ENCODE results near the gene RAB11A. TPM values are rescaled to one million over a fixed set of nuclear protein-coding genes. Genes with fewer than 3 reads are reported as not detected.

RAB11A gene
- total RNA-seq, 2 donors from 2014 or later, result 233 to 295 TPM

DNA sequence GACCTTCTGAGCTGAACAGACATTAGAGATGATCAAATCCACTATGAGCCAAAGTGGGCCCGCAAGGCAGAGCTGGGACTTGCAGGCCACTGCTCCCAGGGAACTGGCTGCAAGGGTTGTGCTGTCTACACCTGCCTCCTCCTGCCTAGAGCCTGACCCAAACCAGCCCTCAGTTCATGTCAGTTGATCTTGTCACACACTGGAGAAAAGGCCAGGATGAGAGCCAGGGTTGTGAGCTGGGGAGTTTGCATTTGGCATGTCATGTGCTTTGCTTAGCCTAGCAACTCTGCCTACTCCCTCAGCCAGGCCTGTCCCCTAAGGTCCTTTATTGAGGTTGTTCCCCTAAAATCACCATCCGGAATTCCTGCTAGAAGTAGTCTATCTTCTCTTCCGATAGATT is 67.8 kb downstream of the RAB11A start:
- TF ChIP-seq, protein P1, sequence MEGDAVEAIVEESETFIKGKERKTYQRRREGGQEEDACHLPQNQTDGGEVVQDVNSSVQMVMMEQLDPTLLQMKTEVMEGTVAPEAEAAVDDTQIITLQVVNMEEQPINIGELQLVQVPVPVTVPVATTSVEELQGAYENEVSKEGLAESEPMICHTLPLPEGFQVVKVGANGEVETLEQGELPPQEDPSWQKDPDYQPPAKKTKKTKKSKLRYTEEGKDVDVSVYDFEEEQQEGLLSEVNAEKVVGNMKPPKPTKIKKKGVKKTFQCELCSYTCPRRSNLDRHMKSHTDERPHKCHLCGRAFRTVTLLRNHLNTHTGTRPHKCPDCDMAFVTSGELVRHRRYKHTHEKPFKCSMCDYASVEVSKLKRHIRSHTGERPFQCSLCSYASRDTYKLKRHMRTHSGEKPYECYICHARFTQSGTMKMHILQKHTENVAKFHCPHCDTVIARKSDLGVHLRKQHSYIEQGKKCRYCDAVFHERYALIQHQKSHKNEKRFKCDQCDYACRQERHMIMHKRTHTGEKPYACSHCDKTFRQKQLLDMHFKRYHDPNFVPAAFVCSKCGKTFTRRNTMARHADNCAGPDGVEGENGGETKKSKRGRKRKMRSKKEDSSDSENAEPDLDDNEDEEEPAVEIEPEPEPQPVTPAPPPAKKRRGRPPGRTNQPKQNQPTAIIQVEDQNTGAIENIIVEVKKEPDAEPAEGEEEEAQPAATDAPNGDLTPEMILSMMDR (conservative IDR thresholded peaks at IDR 0.05), result no peak
- DNase-seq, result no peak
- WGBS, 2 experiments (ENCODE audit: insufficient coverage in 1 of 2, insufficient read length in 1 of 2), result 91 to 100% methylated on average over 3 of the region's 3 CpGs
- no peaks in the 10 kb centered on the region for H3K4me1 Mint-ChIP-seq
- H3K36me3 Mint-ChIP-seq (ENCODE audit: low read depth), result no peaks in the 10 kb centered on the region
- Histone ChIP-seq H3K36me3 (ENCODE audit: control insufficient read depth, insufficient read depth, low read length) (no peaks in the 10 kb centered on the region), H3K4me3 (ENCODE audit: low read length) (no peak overlapping the region), H3K27ac (ENCODE audit: low read depth, low read length) (no peak overlapping the region), H3K4me1 (ENCODE audit: control insufficient read depth, insufficient read depth, low read length) (no peaks in the 10 kb centered on the region), H3K27me3 (ENCODE audit: control insufficient read depth, insufficient read depth, low read length, poor library complexity, severe bottlenecking) (no peaks in the 10 kb centered on the region), H3K9me3 (ENCODE audit: control insufficient read depth, low read length) (no peaks in the 10 kb centered on the region), H3K9ac (ENCODE audit: extremely low read depth, low read length, poor library complexity, severe bottlenecking) (no peak overlapping the region)
- no peaks in the 10 kb centered on the region for H3K9me3 Mint-ChIP-seq
- H3K27me3 Mint-ChIP-seq (ENCODE audit: insufficient read depth), result no peaks in the 10 kb centered on the region
- H3K4me3 Mint-ChIP-seq, result no peak overlapping the region
- no peak overlapping the region for H3K27ac Mint-ChIP-seq

DNA sequence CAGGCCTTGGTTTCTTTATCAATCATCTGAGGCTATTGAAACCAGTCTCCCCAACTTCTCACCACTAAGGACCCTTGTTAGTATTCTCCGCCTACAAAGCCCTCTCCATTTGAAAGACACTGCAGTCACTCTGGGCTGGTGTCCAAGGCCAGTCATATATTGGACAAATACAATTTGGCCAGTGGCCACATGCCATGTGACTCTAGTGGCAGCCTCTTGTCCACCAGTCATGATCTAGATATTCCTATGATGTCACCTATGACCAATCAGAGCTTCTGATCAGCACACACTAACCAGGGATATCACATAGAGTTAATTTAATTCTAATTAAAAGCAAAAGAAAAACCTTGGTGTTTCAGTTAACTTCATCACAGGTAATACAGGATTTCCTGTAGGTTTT is 68.2 kb downstream of the RAB11A start:
- no peak overlapping the region for H3K27ac ChIP-seq (ENCODE audit: low read depth, low read length)
- no peak overlapping the region for H3K9ac ChIP-seq (ENCODE audit: extremely low read depth, low read length, poor library complexity, severe bottlenecking)
- Mint-ChIP-seq H3K27ac (no peak overlapping the region), H3K4me1 (no peaks in the 10 kb centered on the region), H3K36me3 (ENCODE audit: low read depth) (no peaks in the 10 kb centered on the region), H3K4me3 (no peak overlapping the region), H3K27me3 (ENCODE audit: insufficient read depth) (no peaks in the 10 kb centered on the region), H3K9me3 (no peaks in the 10 kb centered on the region)
- 97 to 100% methylated on average over 1 of the region's 1 CpG for WGBS, 2 experiments (ENCODE audit: insufficient coverage in 1 of 2, insufficient read length in 1 of 2)
- H3K4me1 ChIP-seq (ENCODE audit: control insufficient read depth, insufficient read depth, low read length), result no peaks in the 10 kb centered on the region
- H3K27me3 ChIP-seq (ENCODE audit: control insufficient read depth, insufficient read depth, low read length, poor library complexity, severe bottlenecking), result no peaks in the 10 kb centered on the region
- no peak for DNase-seq
- no peaks in the 10 kb centered on the region for H3K36me3 ChIP-seq (ENCODE audit: control insufficient read depth, insufficient read depth, low read length)
- H3K9me3 ChIP-seq (ENCODE audit: control insufficient read depth, low read length), result no peaks in the 10 kb centered on the region
- TF ChIP-seq, protein P1 (conservative IDR thresholded peaks at IDR 0.05), result no peak
- H3K4me3 ChIP-seq (ENCODE audit: low read length), result no peak overlapping the region

DNA sequence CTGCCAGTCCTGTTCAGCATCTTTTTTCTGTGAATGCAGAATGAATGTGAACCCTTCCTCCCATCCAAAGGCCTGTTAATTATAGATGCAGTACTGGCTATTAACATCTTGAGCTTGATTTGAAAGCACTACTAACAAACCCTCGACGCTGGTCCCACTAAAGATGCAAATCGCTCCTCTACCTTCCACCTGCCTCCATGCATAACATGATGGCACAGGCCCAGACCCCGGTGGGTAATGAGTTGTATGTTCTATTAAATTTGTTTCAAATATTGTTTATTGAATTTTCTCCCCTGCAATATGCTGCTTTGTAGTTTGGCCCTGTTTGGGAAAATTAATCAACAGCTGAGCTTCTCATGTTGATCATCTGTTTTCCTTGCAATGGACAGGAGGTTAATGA is 69.3 kb downstream of the RAB11A start:
- Mint-ChIP-seq H3K27me3 (ENCODE audit: insufficient read depth) (no peaks in the 10 kb centered on the region), H3K27ac (no peak overlapping the region), H3K4me1 (no peaks in the 10 kb centered on the region), H3K4me3 (no peak overlapping the region), H3K9me3 (no peaks in the 10 kb centered on the region), H3K36me3 (ENCODE audit: low read depth) (no peaks in the 10 kb centered on the region)
- no peaks in the 10 kb centered on the region for H3K9me3 ChIP-seq (ENCODE audit: control insufficient read depth, low read length)
- no peak overlapping the region for H3K9ac ChIP-seq (ENCODE audit: extremely low read depth, low read length, poor library complexity, severe bottlenecking)
- TF ChIP-seq, protein P1 (conservative IDR thresholded peaks at IDR 0.05), result no peak
- H3K27ac ChIP-seq (ENCODE audit: low read depth, low read length), result no peak overlapping the region
- no peaks in the 10 kb centered on the region for H3K36me3 ChIP-seq (ENCODE audit: control insufficient read depth, insufficient read depth, low read length)
- DNase-seq, result no peak
- no peak overlapping the region for H3K4me3 ChIP-seq (ENCODE audit: low read length)
- 73 to 93% methylated on average over 2 to 3 of the region's 4 CpGs for WGBS, 2 experiments (ENCODE audit: insufficient coverage in 1 of 2, insufficient read length in 1 of 2)
- no peaks in the 10 kb centered on the region for H3K27me3 ChIP-seq (ENCODE audit: control insufficient read depth, insufficient read depth, low read length, poor library complexity, severe bottlenecking)
- H3K4me1 ChIP-seq (ENCODE audit: control insufficient read depth, insufficient read depth, low read length), result no peaks in the 10 kb centered on the region

Data from endodermal cell (in vitro differentiated cells).